Brain microvascular endothelial cell (primary cell): ENCODE data around the gene TEKTIP1.

Experiments used
- DNase-seq: peaks from one replicate; pipeline ENCODE4 v3.0.0-alpha.2; 2020
- H3K27ac ChIP-seq: fragments of 250-450 bp; sonication (Bioruptor Pico); 2 replicates; pipeline ENCODE4 v1.5.1; 2020; ENCODE audit warnings: mild to moderate bottlenecking, moderate library complexity
- H3K27me3 ChIP-seq: fragments of 250-450 bp; sonication (Bioruptor Pico); replicated peaks from 2 replicates; pipeline ENCODE4 v1.5.1; 2020; ENCODE audit warnings: mild to moderate bottlenecking
- H3K36me3 ChIP-seq: fragments of 250-450 bp; sonication (Bioruptor Pico); replicated peaks from 2 replicates; pipeline ENCODE4 v1.5.1; 2020; ENCODE audit warnings: mild to moderate bottlenecking
- H3K4me3 ChIP-seq: 2 replicates; pipeline ENCODE4 v1.5.1; 2011; ENCODE audit warnings: low read depth, mild to moderate bottlenecking, control low read depth, low read length, moderate library complexity
- in situ Hi-C: cut with HindIII; loops from 2 replicates; pipeline ENCODE4 v1.10.0; 2017; ENCODE audit warnings: low sequenced_read_pairs, low pct_ligation_motif_present
- TF ChIP-seq, protein P1 (sequence below): IDR thresholded peaks from 2 replicates; pipeline ENCODE4 v1.5.1; 2011; ENCODE audit warnings: low read depth, mild to moderate bottlenecking, moderate library complexity, low read length, control low read depth, inconsistent platforms; ENCODE audit errors: missing control alignments

TEKTIP1 gene

DNA sequence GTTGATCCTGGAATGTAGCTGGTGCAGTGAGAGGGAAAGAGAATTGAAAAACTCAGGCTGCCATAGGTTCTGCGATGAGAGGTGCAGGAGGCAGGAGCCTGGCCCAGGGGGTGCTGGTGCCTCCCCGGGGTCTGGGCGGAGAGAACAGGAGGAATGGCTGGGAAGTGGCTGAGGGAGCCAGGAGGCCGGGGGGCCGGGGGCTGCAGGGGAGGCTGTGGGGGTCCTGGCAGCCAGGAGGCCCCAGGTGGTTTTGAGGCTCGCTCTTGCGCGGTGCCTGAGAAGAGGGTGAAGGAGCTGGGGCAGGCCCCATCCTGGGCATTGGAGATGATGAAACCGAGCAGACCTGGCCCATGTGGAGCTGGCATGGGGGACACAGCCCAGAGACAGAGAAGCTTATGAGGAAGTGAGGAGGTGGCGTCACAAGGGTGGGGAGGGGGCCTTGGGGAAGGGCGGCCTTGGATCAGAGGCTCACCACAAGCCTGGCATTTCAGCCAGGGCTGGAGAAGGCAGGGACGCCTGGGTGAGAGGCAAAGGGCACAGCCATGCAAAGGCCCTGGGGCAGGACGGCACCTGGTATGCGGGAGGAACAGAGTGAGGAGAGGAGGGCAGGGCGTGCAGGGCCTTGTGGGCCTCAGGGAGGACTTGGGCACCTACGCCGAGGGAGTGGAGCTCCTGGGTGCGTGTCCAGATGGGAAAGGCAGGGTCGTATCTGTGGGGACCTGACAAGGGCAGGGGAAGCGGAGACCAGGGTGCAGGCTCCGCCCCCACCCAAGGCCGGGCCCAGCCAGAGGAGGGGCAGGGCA lies 1.3 kb upstream of the TEKTIP1 start:
- in situ Hi-C loops: no loop called here
- Histone ChIP-seq H3K27me3 (no peaks in the 10 kb centered on the region), H3K27ac (no peak overlapping the region), H3K4me3 (no peak overlapping the region), H3K36me3 (peaks cover 36% of the 10 kb centered on the region)
- TF ChIP-seq, protein P1, sequence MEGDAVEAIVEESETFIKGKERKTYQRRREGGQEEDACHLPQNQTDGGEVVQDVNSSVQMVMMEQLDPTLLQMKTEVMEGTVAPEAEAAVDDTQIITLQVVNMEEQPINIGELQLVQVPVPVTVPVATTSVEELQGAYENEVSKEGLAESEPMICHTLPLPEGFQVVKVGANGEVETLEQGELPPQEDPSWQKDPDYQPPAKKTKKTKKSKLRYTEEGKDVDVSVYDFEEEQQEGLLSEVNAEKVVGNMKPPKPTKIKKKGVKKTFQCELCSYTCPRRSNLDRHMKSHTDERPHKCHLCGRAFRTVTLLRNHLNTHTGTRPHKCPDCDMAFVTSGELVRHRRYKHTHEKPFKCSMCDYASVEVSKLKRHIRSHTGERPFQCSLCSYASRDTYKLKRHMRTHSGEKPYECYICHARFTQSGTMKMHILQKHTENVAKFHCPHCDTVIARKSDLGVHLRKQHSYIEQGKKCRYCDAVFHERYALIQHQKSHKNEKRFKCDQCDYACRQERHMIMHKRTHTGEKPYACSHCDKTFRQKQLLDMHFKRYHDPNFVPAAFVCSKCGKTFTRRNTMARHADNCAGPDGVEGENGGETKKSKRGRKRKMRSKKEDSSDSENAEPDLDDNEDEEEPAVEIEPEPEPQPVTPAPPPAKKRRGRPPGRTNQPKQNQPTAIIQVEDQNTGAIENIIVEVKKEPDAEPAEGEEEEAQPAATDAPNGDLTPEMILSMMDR: no peak
- no peak for DNase-seq

- TF ChIP-seq, protein P1: no peak
- no peak overlapping the region for H3K27ac ChIP-seq
- no peak overlapping the region for H3K4me3 ChIP-seq
- DNase-seq: no peak
- peaks cover 35% of the 10 kb centered on the region for H3K36me3 ChIP-seq
- in situ Hi-C loops: no loop called here
- H3K27me3 ChIP-seq: no peaks in the 10 kb centered on the region
Observed at GRCh38 chr19:3538258-3538929, 580 bp upstream of the TEKTIP1 start.

GRCh38 chr19:3539756-3540118 lies 763 bp downstream of the TEKTIP1 start:
- Histone ChIP-seq H3K27me3 (no peaks in the 10 kb centered on the region), H3K27ac (no peak overlapping the region), H3K4me3 (no peak overlapping the region), H3K36me3 (peaks cover 37% of the 10 kb centered on the region)
- TF ChIP-seq, protein P1: no peak
- DNase-seq: no peak
- in situ Hi-C loops: no loop called here

- TF ChIP-seq, protein P1: no peak
- DNase-seq: no peak
- Histone ChIP-seq H3K27me3 (no peaks in the 10 kb centered on the region), H3K36me3 (peaks cover 59% of the 10 kb centered on the region), H3K27ac (no peak overlapping the region), H3K4me3 (no peak overlapping the region)
- in situ Hi-C loops: no loop called here
Observed at GRCh38 chr19:3543150-3544057, 4.4 kb downstream of the TEKTIP1 start.

DNA sequence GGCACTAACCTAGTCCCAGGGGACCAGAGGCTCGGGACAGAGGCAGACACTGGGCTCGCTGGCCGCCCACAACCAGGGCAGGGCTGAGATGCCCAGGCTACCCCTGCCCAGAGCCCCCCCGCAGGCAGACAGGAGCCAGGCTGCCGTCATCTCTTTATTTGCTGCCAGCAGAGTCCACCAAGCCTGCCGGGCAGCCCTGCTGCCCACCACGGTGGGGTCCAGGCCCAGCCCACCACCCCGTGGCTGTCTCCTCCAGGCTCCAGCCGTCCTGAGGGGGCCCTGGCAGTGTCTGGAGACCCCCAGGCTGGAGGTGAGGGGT lies 5.0 kb downstream of the TEKTIP1 start:
- no peak for DNase-seq

More for the DNA sequence above, 5.0 kb downstream of the TEKTIP1 start:
- Histone ChIP-seq H3K27ac (no peak overlapping the region), H3K4me3 (no peak overlapping the region), H3K27me3 (no peaks in the 10 kb centered on the region), H3K36me3 (peaks cover 63% of the 10 kb centered on the region)
- in situ Hi-C loops: no loop called here
- TF ChIP-seq, protein P1: no peak
